Measurements from ENCODE around the gene ATR.

ATR gene

DNA sequence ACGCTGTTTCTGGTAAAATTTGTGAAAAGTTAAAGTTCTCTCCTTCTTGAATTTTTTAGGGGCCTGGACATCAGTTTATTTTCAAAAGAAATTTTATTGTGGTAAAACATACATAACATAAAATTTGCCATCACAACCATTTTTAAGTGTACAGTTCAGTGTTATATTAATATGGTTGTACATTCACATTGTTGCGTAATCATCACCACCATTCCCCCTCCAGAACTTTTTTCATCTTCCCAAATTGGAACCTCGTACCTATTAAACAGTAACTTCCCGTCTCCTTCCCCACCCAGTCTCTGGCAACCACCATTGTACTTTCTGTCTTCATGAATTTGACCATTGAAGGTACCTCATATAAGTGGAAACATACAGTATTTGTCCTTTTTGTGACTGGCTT is 107.7 kb downstream of the ATR start:
- peaks cover 1% of the 10 kb centered on the region; the same call in 1 of the 2 replicates for H3K36me3 ChIP-seq (ENCODE audit: control insufficient read depth, insufficient read depth, low read length)
- DNase-seq (ENCODE audit: extremely low read depth, insufficient read length), result no peak

DNA sequence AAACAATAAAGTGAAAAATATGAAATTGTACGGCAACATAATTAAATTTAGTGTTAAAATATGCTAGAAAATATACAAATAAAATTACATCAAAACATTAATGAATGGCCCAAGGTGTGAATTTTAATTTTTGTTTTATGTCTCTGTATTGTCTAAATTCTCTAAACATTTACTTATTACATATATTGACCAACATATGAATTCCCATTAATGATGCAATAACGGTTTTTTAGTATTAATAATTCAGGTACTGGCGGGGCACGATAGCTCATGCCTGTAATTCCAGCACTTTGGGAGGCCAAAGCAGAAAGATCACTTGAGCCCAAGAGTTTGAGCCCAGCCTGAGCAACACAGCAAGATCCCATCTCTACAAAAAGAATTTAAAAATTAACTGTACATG is 110.1 kb downstream of the ATR start:
- no peak for TF ChIP-seq CTCF (IDR thresholded peaks at IDR 0.05; ENCODE audit: insufficient read depth, low read length, poor library complexity, severe bottlenecking)
- H3K27me3 ChIP-seq (replicated peaks; ENCODE audit: control insufficient read depth, insufficient read depth, low read length), result no peaks in the 10 kb centered on the region
- peaks cover 1% of the 10 kb centered on the region; the same call in 1 of the 2 replicates for H3K36me3 ChIP-seq (ENCODE audit: control insufficient read depth, insufficient read depth, low read length)
- H3K4me3 ChIP-seq (replicated peaks; ENCODE audit: low read depth, low read length), result no peak overlapping the region
- no peak for DNase-seq (ENCODE audit: extremely low read depth, insufficient read length)

More for the DNA sequence above, 107.7 kb downstream of the ATR start:
- no peaks in the 10 kb centered on the region for H3K27me3 ChIP-seq (replicated peaks; ENCODE audit: control insufficient read depth, insufficient read depth, low read length)
- H3K4me3 ChIP-seq (replicated peaks; ENCODE audit: low read depth, low read length), result no peak overlapping the region
- no peak for TF ChIP-seq CTCF (IDR thresholded peaks at IDR 0.05; ENCODE audit: insufficient read depth, low read length, poor library complexity, severe bottlenecking)

GRCh38 chr3:142467768-142468167 is 110.8 kb downstream of the ATR start:
- TF ChIP-seq CTCF (IDR thresholded peaks at IDR 0.05; ENCODE audit: insufficient read depth, low read length, poor library complexity, severe bottlenecking), result no peak
- H3K27me3 ChIP-seq (replicated peaks; ENCODE audit: control insufficient read depth, insufficient read depth, low read length), result no peaks in the 10 kb centered on the region
- no peak for DNase-seq (ENCODE audit: extremely low read depth, insufficient read length)
- peaks cover 1% of the 10 kb centered on the region; the same call in 1 of the 2 replicates for H3K36me3 ChIP-seq (ENCODE audit: control insufficient read depth, insufficient read depth, low read length)
- no peak overlapping the region for H3K4me3 ChIP-seq (replicated peaks; ENCODE audit: low read depth, low read length)

- H3K36me3 ChIP-seq (ENCODE audit: control insufficient read depth, insufficient read depth, low read length), result peaks cover 5% of the 10 kb centered on the region
- H3K4me3 ChIP-seq (replicated peaks; ENCODE audit: low read depth, low read length), result no peak overlapping the region
- no peak for DNase-seq (ENCODE audit: extremely low read depth, insufficient read length)
- no peak for TF ChIP-seq CTCF (IDR thresholded peaks at IDR 0.05; ENCODE audit: insufficient read depth, low read length, poor library complexity, severe bottlenecking)
- H3K27me3 ChIP-seq (replicated peaks; ENCODE audit: control insufficient read depth, insufficient read depth, low read length), result no peaks in the 10 kb centered on the region
Measured at GRCh38 chr3:142460689-142461088, 117.8 kb downstream of the ATR start.

DNA sequence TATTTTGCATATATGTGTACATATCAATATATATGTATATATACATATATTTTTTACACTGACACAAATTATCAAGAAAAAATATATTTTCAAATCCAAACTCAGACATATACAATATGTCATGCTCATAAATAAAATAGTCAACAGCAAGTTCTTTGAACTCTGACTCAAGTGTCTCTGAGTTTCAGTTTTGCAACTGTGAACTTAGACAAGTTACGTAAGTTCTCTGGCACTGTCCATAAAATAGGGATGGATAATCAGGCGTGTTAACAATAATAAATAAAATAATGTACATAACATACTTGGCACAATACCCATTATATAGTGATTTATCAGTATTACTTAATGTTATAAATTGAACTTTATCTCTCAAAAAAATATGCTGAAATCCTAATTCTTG is 118.6 kb downstream of the ATR start:
- Histone ChIP-seq H3K4me3 (replicated peaks; ENCODE audit: low read depth, low read length) (no peak overlapping the region), H3K36me3 (ENCODE audit: control insufficient read depth, insufficient read depth, low read length) (peaks cover 5% of the 10 kb centered on the region), H3K27me3 (replicated peaks; ENCODE audit: control insufficient read depth, insufficient read depth, low read length) (no peaks in the 10 kb centered on the region)
- TF ChIP-seq CTCF (IDR thresholded peaks at IDR 0.05; ENCODE audit: insufficient read depth, low read length, poor library complexity, severe bottlenecking), result no peak
- no peak for DNase-seq (ENCODE audit: extremely low read depth, insufficient read length)

- TF ChIP-seq CTCF (IDR thresholded peaks at IDR 0.05; ENCODE audit: insufficient read depth, low read length, poor library complexity, severe bottlenecking), result no peak
- no peaks in the 10 kb centered on the region for H3K27me3 ChIP-seq (replicated peaks; ENCODE audit: control insufficient read depth, insufficient read depth, low read length)
- no peak for DNase-seq (ENCODE audit: extremely low read depth, insufficient read length)
- H3K36me3 ChIP-seq (ENCODE audit: control insufficient read depth, insufficient read depth, low read length), result peaks cover 5% of the 10 kb centered on the region
- no peak overlapping the region for H3K4me3 ChIP-seq (replicated peaks; ENCODE audit: low read depth, low read length)
Measured at GRCh38 chr3:142459096-142459495, 119.4 kb downstream of the ATR start.
